Measurements from ENCODE around the gene EPHA5. TPM values are rescaled to one million over a fixed set of nuclear protein-coding genes. Genes with fewer than 3 reads are reported as not detected.

EPHA5 gene
- total RNA-seq, 1 donor from 2014 or later = under 0.01 TPM

- FAIRE-seq (no peak), DNase-seq (ENCODE audit: low read depth) (no peak)
- H3K36me3 ChIP-seq (ENCODE audit: control insufficient read depth, insufficient read depth, low read length) = no peaks in the 10 kb centered on the region
- no peak for TF ChIP-seq CTCF (IDR thresholded peaks at IDR 0.05; ENCODE audit: insufficient read depth, low read length, severe bottlenecking)
- no peak overlapping the region for H3K4me3 ChIP-seq (ENCODE audit: low read depth, low read length)
- H3K27me3 ChIP-seq (ENCODE audit: control insufficient read depth, insufficient read depth, low read length) = no peaks in the 10 kb centered on the region
Measured at GRCh38 chr4:65589331-65589730, 81.0 kb downstream of the EPHA5 start.

- H3K36me3 ChIP-seq (ENCODE audit: control insufficient read depth, insufficient read depth, low read length) = no peaks in the 10 kb centered on the region
- no peak for TF ChIP-seq CTCF (IDR thresholded peaks at IDR 0.05; ENCODE audit: insufficient read depth, low read length, severe bottlenecking)
- no peak overlapping the region for H3K4me3 ChIP-seq (ENCODE audit: low read depth, low read length)
- DNase-seq (ENCODE audit: low read depth) (no peak), FAIRE-seq (no peak)
- no peaks in the 10 kb centered on the region for H3K27me3 ChIP-seq (ENCODE audit: control insufficient read depth, insufficient read depth, low read length)
Measured at GRCh38 chr4:65580551-65580950, 89.7 kb downstream of the EPHA5 start.

- no peak for DNase-seq (ENCODE audit: low read depth)
- FAIRE-seq = no peak
Measured at GRCh38 chr4:65566473-65566872, 103.8 kb downstream of the EPHA5 start.

GRCh38 chr4:65561164-65561563 lies 109.1 kb downstream of the EPHA5 start:
- no peak for TF ChIP-seq CTCF (IDR thresholded peaks at IDR 0.05; ENCODE audit: insufficient read depth, low read length, severe bottlenecking)
- H3K36me3 ChIP-seq (ENCODE audit: control insufficient read depth, insufficient read depth, low read length) = no peaks in the 10 kb centered on the region
- H3K4me3 ChIP-seq (ENCODE audit: low read depth, low read length) = no peak overlapping the region
- H3K27me3 ChIP-seq (ENCODE audit: control insufficient read depth, insufficient read depth, low read length) = no peaks in the 10 kb centered on the region
- no peak for DNase-seq (ENCODE audit: low read depth)
- FAIRE-seq = no peak

More at GRCh38 chr4:65566473-65566872, 103.8 kb downstream of the EPHA5 start:
- no peak for TF ChIP-seq CTCF (IDR thresholded peaks at IDR 0.05; ENCODE audit: insufficient read depth, low read length, severe bottlenecking)
- Histone ChIP-seq H3K27me3 (ENCODE audit: control insufficient read depth, insufficient read depth, low read length) (no peaks in the 10 kb centered on the region), H3K36me3 (ENCODE audit: control insufficient read depth, insufficient read depth, low read length) (no peaks in the 10 kb centered on the region), H3K4me3 (ENCODE audit: low read depth, low read length) (no peak overlapping the region)

GRCh38 chr4:65559270-65559669 lies 111.0 kb downstream of the EPHA5 start:
- Histone ChIP-seq H3K27me3 (ENCODE audit: control insufficient read depth, insufficient read depth, low read length) (no peaks in the 10 kb centered on the region), H3K4me3 (ENCODE audit: low read depth, low read length) (no peak overlapping the region), H3K36me3 (ENCODE audit: control insufficient read depth, insufficient read depth, low read length) (no peaks in the 10 kb centered on the region)
- DNase-seq (ENCODE audit: low read depth) (no peak), FAIRE-seq (no peak)
- TF ChIP-seq CTCF (IDR thresholded peaks at IDR 0.05; ENCODE audit: insufficient read depth, low read length, severe bottlenecking) = no peak

GRCh38 chr4:65552057-65552456 lies 118.2 kb downstream of the EPHA5 start:
- H3K4me3 ChIP-seq (ENCODE audit: low read depth, low read length) = no peak overlapping the region
- no peaks in the 10 kb centered on the region for H3K27me3 ChIP-seq (ENCODE audit: control insufficient read depth, insufficient read depth, low read length)
- H3K36me3 ChIP-seq (ENCODE audit: control insufficient read depth, insufficient read depth, low read length) = no peaks in the 10 kb centered on the region
- TF ChIP-seq CTCF (IDR thresholded peaks at IDR 0.05; ENCODE audit: insufficient read depth, low read length, severe bottlenecking) = no peak
- FAIRE-seq (no peak), DNase-seq (ENCODE audit: low read depth) (no peak)
